Right lobe of liver (tissue), 4 donors: ENCODE measurements around the gene CRKL.

Source experiments
- CTCF ChIP-seq, 4 donors: fragments of 200-600 bp in 3 of 4; fragments of 450-650 bp in 1 of 4; IDR thresholded peaks; one replicate each; pipeline versions ENCODE4 v1.5.1 to v1.8.0; 2016 to 2022; ENCODE audit warnings: antibody characterized with exemption in 4 of 4, mild to moderate bottlenecking in 2 of 4
- POLR2A ChIP-seq: fragments of 450-650 bp; IDR thresholded peaks from one replicate; pipeline ENCODE4 v1.6.1; 2017; ENCODE audit warnings: antibody characterized with exemption, mild to moderate bottlenecking
- donor health status: DM: no; HTN: no; CAD: no.
- donor health status: DM: no; HTN: no; CAD: no.
- donor health status: DM: no; HTN: yes; CAD: no.

- TF ChIP-seq POLR2A, result no peak
- no peak for TF ChIP-seq CTCF (IDR thresholded peaks at IDR 0.05)
Observed at GRCh38 chr22:20965104-20965887, 48.1 kb downstream of the CRKL start.
